Stimulated activated CD8-positive, alpha-beta memory T cell treated with anti-CD3 and anti-CD28 coated beads, Interleukin-2, amount 100 ng/mL, for 1 hour (primary cell): Measurements from ENCODE around the gene PEX19.

Source experiments
- DNase-seq, 2 donors: peaks; one replicate each; pipeline ENCODE4 v3.0.0-alpha.2; 2020; ENCODE audit warnings: low read depth in 2 of 2

The PEX19 gene

DNA sequence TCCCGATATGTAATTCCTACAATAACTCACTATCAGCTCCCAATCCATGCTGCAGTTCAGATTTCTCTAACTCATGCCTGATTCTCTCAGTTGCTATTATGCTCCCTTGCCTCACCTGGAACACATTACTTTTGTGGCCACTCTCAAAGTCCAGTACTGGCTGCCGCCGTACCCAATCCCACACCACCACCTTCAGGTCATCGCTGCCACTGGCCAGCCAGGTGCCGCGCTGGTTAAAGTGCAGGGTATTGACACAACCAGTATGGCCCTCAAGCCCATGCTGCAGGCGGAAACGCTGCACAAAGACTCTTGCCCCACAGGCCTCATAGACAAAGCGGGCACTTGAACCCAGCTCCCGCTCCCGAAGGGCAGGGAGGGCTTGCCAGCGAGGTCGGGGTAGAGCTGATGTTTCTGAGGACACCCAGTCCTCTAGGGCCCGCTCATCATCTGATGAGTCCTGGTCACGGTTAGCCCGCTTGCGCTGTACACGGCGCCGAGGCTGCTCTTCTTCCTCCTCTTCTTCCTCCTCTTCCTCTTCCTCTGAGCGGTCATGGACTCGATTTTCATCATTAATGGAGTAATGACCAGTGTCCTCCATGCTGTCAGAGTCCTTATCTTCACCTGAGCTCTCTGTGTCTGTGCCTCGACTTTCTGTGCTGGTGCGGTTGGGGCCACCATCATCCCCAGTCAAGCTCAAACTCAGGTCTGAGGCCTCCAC is 45.2 kb downstream of the PEX19 start:
- no peak for DNase-seq

DNA sequence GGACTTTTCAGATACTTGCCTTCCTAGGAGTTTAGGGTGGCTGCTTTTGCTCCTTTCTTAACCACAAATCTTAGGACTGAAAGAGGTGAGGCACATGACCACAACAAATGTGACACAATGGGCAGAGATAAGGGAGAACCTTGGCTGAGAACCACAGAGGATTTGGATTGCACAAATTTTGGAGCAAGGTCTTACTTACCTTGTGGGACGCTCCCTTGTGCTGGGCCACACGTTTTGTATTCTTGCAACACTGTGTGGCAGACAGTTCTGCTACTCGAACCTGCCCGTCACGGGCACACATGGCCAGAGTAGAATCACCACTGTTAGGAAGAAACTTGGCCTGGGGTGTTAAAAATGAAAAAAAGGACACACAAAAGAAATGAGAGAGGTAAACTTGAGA is 46.5 kb downstream of the PEX19 start:
- DNase-seq, result no peak

DNA sequence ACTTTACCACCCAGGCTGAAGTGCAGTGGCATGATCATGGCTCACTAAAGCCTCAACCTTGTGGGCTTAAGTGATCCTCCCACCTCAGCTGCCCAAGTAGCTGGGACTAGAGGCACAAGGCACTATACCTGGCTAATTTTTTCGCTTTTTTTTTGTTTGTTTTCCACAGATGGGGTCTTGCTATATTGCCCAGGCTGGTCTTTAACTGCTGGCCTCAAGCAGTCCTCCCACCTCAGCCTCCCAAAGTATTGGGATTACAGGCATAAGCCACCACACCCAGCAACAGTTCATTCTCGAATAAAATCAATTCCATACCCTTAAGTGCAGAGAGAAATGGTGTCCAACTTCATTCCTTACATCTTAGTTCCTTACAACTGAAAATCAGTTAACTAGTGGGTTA is 47.4 kb downstream of the PEX19 start:
- no peak for DNase-seq

DNA sequence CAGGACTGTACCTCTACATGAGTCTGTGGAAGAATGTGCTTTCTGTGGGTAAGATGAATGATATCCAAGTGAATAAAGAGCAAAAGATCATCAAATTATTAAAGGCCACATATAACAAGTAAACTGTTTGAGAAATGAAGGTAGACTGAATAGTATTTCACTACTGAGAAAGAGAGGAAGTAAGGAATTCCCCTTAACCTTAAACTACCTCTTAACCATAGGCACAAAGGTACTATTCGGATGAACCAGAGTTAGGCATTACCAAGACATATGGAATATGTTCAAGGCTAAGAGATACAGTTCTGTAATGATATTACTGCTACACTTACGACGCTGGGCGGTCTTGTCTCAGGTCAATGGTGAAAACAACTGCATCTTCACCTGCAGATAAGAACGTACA is 48.1 kb downstream of the PEX19 start:
- DNase-seq, result no peak

DNA sequence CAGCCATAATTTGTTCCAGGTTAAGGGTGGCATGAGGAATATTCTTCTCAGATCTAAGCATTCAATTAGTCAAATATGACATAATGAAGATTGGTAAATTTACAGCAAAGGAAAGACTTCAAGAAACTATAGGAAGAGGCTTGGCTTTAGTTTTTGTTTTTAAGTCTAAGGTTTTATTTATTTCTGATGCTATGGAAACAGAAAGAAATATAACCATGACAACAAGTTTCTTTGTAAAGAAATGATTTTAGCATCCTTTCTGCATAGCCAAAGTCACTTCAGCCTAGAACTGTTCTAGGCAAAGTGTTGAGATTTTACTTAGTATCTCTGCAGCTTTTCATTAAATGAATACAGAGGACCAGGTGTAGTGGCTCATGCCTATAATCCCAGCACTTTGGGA is 52.0 kb downstream of the PEX19 start:
- no peak for DNase-seq

DNA sequence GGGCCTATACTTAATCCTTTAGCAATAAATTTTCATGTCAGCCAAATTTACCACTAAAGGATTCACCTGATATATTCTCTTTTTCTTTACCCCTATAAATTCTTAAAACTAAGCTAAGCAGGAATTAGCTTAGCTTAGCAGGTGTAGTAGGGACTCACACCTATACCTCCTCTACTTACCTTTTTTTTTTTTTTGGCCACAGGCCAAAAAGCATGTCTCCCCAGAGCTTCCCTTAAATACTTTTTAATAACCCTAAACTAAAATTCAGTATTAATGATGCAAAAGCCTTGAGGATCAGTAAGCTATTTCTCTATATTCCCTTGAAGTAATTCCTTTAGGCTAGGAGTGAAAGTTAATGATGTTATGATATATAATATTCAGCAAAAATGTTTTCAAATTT is 56.5 kb downstream of the PEX19 start:
- DNase-seq, result no peak

DNA sequence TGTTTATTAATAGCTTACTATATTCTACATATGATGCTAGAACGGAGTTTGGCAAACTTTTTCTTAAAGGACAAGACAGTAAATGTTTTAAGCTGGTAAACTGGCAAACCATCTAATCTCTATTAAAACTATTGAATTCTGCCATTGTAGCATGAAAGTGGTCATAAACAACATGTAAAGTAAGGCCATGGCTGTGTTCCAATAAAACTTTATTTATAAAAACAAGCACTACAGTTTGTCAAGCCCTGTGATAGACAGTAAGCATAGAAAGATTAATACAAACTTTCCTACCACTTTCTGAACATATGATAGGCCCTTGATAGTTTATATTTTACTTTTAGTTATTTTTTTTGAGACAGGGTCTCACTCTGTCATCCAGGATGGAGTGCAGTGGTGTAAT is 57.4 kb downstream of the PEX19 start:
- DNase-seq, result no peak

DNA sequence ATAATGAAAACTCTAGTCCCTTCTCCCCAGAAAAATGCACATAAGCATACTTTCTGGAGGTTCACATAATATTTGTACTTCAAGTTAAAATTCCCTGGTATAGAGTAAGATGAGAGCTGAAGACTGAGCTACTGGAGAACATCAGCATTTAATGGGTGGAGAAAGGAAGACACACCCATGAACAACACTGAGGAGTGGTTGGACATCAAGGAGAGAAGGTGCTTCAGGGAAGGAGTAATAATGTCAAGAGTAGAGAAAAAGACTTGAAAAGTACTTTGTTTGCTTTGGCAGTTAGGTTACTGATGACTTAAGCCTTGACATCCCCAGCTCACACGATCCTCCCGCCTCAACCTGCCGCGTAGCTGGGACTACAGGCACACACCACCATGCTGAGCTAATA is 57.9 kb downstream of the PEX19 start:
- no peak for DNase-seq
